ENCODE results near the gene ATP2C2.

- no peak for TF ChIP-seq CTCF (IDR thresholded peaks at IDR 0.05)
- TF ChIP-seq POLR2A (IDR thresholded peaks at IDR 0.05), result no peak
Observed at GRCh38 chr16:84451781-84452180, 83.4 kb downstream of the ATP2C2 start.
